MM.1S (cell line): ENCODE measurements around the gene CREBBP.

Experiments used
- CTCF ChIP-seq: fragments of 300-600 bp; sonication (generic); IDR thresholded peaks from 2 replicates; pipeline ENCODE4 v1.5.1; 2016; ENCODE audit warnings: antibody characterized with exemption, low read length, mixed read lengths
- EZH2 ChIP-seq: fragments of 300-600 bp; sonication (generic); optimal IDR thresholded peaks from 2 replicates; pipeline ENCODE3; 2017; ENCODE audit warnings: low read depth, mild to moderate bottlenecking, antibody characterized with exemption, low read length, mixed read lengths

- TF ChIP-seq EZH2 (no peak), CTCF (no peak)
These were observed 23.1 kb downstream of the CREBBP start for GRCh38 chr16:3857189-3858043.
